T-cell (primary cell): ENCODE measurements around the gene NR1D1. TPM values are rescaled to one million over a fixed set of nuclear protein-coding genes. Genes with fewer than 3 reads are reported as not detected.

Experiments used
- ATAC-seq, 4 experiments: fragments of 200-7000 bp in 3 of 4; fragments of 150-1000 bp in 1 of 4; cut with Tn5 transposase; replicated peaks in 1 of 4; 1 replicate in 3 of 4; 2 replicates in 1 of 4; pipeline ENCODE4 v1.10.0; 2021; ENCODE audit warnings: moderate library complexity in 3 of 4, mild to moderate bottlenecking in 2 of 4, moderate number of reproducible peaks in 1 of 4
- CTCF ChIA-PET, 2 donors: fragments of 300-600 bp; sonication (Branson Sonifier 250); formaldehyde crosslinking; loops; one replicate each; lab custom pipeline; 2022; ENCODE audit warnings: antibody characterized with exemption in 2 of 2; lab: Charles Lee
- POLR2A ChIA-PET, 2 donors: fragments of 300-600 bp; sonication (Branson Sonifier 250); formaldehyde crosslinking; loops; one replicate each; lab custom pipeline; 2022; ENCODE audit warnings: antibody characterized with exemption in 2 of 2; lab: Charles Lee
- DNase-seq, 35 experiments: peaks; one replicate each; pipeline versions ENCODE4 v3.0.0 to v3.0.0-alpha.2; 2013 to 2023
- H3K27ac ChIP-seq: one replicate; pipeline ENCODE4 v1.5.1; 2013; ENCODE audit warnings: low read length
- H3K27me3 ChIP-seq, 2 experiments: replicated peaks in 1 of 2; 1 replicate in 1 of 2; 2 replicates in 1 of 2; pipeline versions ENCODE4 v1.6.1 to v1.7.0; 2013; ENCODE audit warnings: low read length in 1 of 2, mixed read lengths in 1 of 2; ENCODE audit not compliant: control insufficient read depth in 2 of 2, insufficient read depth in 2 of 2; ENCODE audit errors: extremely low read depth in 1 of 2
- H3K36me3 ChIP-seq, 2 donors: 1 replicate in 1 of 2; 2 replicates in 1 of 2; pipeline versions ENCODE4 v1.6.1 to v1.7.0; 2013; ENCODE audit warnings: low read length in 1 of 2; ENCODE audit not compliant: control insufficient read depth in 2 of 2, insufficient read depth in 1 of 2; ENCODE audit errors: extremely low read depth in 1 of 2
- H3K4me1 ChIP-seq, 2 experiments: 1 replicate in 1 of 2; 2 replicates in 1 of 2; pipeline versions ENCODE4 v1.6.1 to v1.7.0; 2013; ENCODE audit warnings: low read length in 2 of 2, mixed read lengths in 1 of 2; ENCODE audit not compliant: insufficient read depth in 2 of 2, control insufficient read depth in 1 of 2; ENCODE audit errors: extremely low read depth in 1 of 2
- H3K4me3 ChIP-seq, 2 donors: 1 replicate in 1 of 2; 2 replicates in 1 of 2; pipeline versions ENCODE4 v1.5.1 to v1.7.0; 2013; ENCODE audit warnings: mild to moderate bottlenecking in 2 of 2, low read length in 1 of 2, moderate library complexity in 1 of 2; ENCODE audit not compliant: control insufficient read depth in 1 of 2; ENCODE audit errors: extremely low read depth in 1 of 2
- H3K9me3 ChIP-seq: 2 replicates; pipeline ENCODE4 v1.7.0; 2013
- H3K27ac Mint-ChIP-seq, 2 donors: one replicate each; pipeline ENCODE4 v1.8.0; 2020 to 2021; ENCODE audit warnings: mild to moderate bottlenecking in 2 of 2, mixed read lengths in 2 of 2
- H3K27me3 Mint-ChIP-seq, 2 donors: one replicate each; pipeline ENCODE4 v1.8.0; 2021 to 2022; ENCODE audit warnings: mixed read lengths in 2 of 2
- H3K36me3 Mint-ChIP-seq: one replicate; pipeline ENCODE4 v1.8.0; 2021; ENCODE audit warnings: mixed read lengths
- H3K4me1 Mint-ChIP-seq, 3 donors: one replicate each; pipeline ENCODE4 v1.8.0; 2020 to 2022; ENCODE audit warnings: mixed read lengths in 3 of 3, mild to moderate bottlenecking in 1 of 3
- H3K4me3 Mint-ChIP-seq, 3 donors: one replicate each; pipeline ENCODE4 v1.8.0; 2020 to 2022; ENCODE audit warnings: mild to moderate bottlenecking in 3 of 3, mixed read lengths in 3 of 3, moderate library complexity in 3 of 3
- H3K9me3 Mint-ChIP-seq, 3 donors: one replicate each; pipeline ENCODE4 v1.8.0; 2020 to 2022; ENCODE audit warnings: mixed read lengths in 3 of 3
- WGBS: methylation state at CpG from one replicate; pipeline ENCODE4 v1.1.5; 2013; ENCODE audit warnings: missing lambda C conversion rate; ENCODE audit not compliant: insufficient coverage; 5-methylcytosine and 5-hydroxymethylcytosine counted together
- total RNA-seq, 35 experiments: library from RNA in 6 of 35; stranded (reverse) in 6 of 35; fragments of 120-200 nt in 1 of 35; gene quantifications; one replicate each; pipeline versions ENCODE4 v1.2.1 to v1.2.4 and lab custom pipeline; 2013 to 2026

NR1D1 gene
- total RNA-seq, 5 donors from 2014 or later (not counting 1 experiment from before 2014, with no cell fraction given), result 11.5 to 33.6 (median 21.9) TPM

DNA sequence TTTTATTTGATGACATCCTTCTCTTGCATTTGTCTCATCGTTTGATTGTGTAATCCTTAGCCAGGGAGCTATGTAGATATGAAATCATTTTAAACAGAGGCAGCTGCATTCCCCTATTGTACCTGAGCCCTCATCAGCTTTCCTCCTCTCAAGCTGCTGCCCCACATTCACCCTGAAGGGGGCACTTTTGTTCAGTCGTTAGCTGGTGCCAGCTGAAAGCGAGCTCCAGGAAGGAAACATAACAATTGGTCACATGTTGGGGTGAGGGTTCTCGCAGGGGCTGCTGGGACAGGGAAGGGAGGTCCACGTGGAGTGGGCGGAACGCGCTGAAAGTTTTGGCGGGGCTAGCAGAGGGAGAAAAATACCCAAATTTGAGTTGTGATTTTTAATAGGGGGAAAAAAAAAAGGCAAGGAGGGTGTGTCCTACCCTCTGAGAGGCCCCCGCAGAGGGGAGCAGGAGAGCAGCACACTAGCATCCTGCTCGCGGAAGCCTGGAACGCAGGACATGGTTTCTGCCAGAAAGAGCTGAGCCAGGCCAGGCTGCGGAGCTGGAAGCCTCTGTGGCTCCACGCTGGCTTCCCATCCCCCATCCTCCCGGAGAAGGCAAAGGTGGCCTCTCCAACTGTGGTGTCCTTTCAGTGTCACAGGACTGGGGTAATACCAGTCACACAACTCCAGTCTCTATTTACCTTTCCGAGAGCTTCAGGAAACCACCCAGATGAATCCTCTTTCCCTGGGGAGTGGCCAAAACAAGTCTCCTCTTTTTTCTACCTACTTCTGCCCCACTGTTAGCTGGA lies 12.9 kb upstream of the NR1D1 start:
- POLR2A ChIA-PET, result interaction anchor here (0.5 to 1.8 kb wide), 17 partner anchors 11 to 176 kb away, joined by 3 to 15 read pairs (median 3); partner anchors contain the start of genes NR1D1 (in 2 of the 2) and CASC3 (in 1 of the 2)

DNA sequence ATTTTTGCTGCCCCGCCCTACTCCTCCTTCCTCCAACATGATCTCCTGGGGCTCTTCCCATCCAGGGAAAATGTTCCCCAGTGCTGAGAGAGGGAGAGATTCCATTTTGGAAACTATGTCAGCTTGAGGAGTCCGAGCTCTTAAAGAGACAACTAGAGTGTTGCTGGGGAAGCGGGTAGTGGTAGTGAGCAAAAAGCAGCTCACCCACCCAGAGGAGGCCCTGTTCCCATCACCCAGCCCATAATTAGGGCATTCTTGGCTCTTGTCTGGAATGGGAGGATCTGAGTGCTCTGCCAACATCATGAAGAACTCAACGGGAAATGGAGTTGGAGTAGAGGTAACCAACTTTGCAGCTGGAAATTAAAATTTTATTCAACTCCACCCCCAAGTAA lies 12.3 kb upstream of the NR1D1 start:
- Mint-ChIP-seq H3K4me1 (peaks cover 58 to 62% (median 61%) of the 10 kb centered on the region in 3 donors), H3K27ac (peak overlapping the region; percentile 93 to 94), H3K4me3 (peak overlapping the region in 2 of 3 donors; percentile 66 to 82), H3K36me3 (no peaks in the 10 kb centered on the region), H3K27me3 (no peaks in the 10 kb centered on the region), H3K9me3 (no peaks in the 10 kb centered on the region)
- H3K4me3 ChIP-seq, result peak overlapping the region in 1 of 2 donors; percentile 2
- ATAC-seq (no peak), DNase-seq (no peak)
- WGBS, result no CpG with 5 or more reads among the region's 4 CpGs
- H3K4me1 ChIP-seq, result peaks cover 47 to 63% of the 10 kb centered on the region in 2 experiments
- ChIA-PET POLR2A (interaction anchor here (0.5 to 1.8 kb wide), 14 partner anchors 11 to 177 kb away, joined by 3 to 15 read pairs (median 4); partner anchors contain the start of genes CASC3 (in 1 of the 2) and NR1D1 (in 1 of the 2)), CTCF (interaction anchor here (0.6 to 5.0 kb wide), 36 partner anchors 8 to 492 kb away, joined by 3 to 75 read pairs (median 4); partner anchors contain the start of genes CASC3 (in 1 of the 2), MED24 (in 1 of the 2), MSL1 (in 1 of the 2) and NR1D1 (in 1 of the 2))
- H3K27me3 ChIP-seq, result no peaks in the 10 kb centered on the region
- peak overlapping the region; percentile 66 for H3K27ac ChIP-seq
- no peaks in the 10 kb centered on the region for H3K9me3 ChIP-seq
- H3K36me3 ChIP-seq, result no peaks in the 10 kb centered on the region

More for the DNA sequence above, 12.9 kb upstream of the NR1D1 start:
- Histone ChIP-seq H3K4me3 (peak overlapping the region; percentile 41 to 43), H3K36me3 (no peaks in the 10 kb centered on the region), H3K4me1 (peaks cover 46 to 57% of the 10 kb centered on the region in 2 experiments), H3K27ac (peak overlapping the region; percentile 66), H3K27me3 (no peaks in the 10 kb centered on the region), H3K9me3 (no peaks in the 10 kb centered on the region)
- peak; percentile 77 to 86 (median 79) for ATAC-seq
- 2% methylated on average over 14 of the region's 17 CpGs for WGBS
- Mint-ChIP-seq H3K27ac (peak overlapping the region; percentile 93 to 94), H3K9me3 (no peaks in the 10 kb centered on the region), H3K4me3 (peak overlapping the region; percentile 66 to 82 (median 82)), H3K27me3 (no peaks in the 10 kb centered on the region), H3K4me1 (peaks cover 55 to 57% (median 57%) of the 10 kb centered on the region in 3 donors), H3K36me3 (no peaks in the 10 kb centered on the region)
- peak; percentile 81 to 96 (median 91) for DNase-seq
- CTCF ChIA-PET, result interaction anchor here (0.6 to 5.0 kb wide), 38 partner anchors 7 to 492 kb away, joined by 3 to 75 read pairs (median 4); partner anchors contain the start of genes CASC3 (in 1 of the 2), MED24 (in 1 of the 2), MSL1 (in 1 of the 2) and NR1D1 (in 1 of the 2)

- Histone ChIP-seq H3K27me3 (no peaks in the 10 kb centered on the region), H3K4me3 (peak overlapping the region in 1 of 2 donors; percentile 2), H3K27ac (peak overlapping the region; percentile 66), H3K9me3 (no peaks in the 10 kb centered on the region), H3K4me1 (peaks cover 51 to 67% of the 10 kb centered on the region in 2 experiments), H3K36me3 (no peaks in the 10 kb centered on the region)
- no peaks in the 10 kb centered on the region for H3K27me3 Mint-ChIP-seq
- ATAC-seq (no peak), DNase-seq (no peak)
- peaks cover 63 to 66% (median 66%) of the 10 kb centered on the region in 3 donors for H3K4me1 Mint-ChIP-seq
- ChIA-PET POLR2A (interaction anchor here (0.9 to 1.8 kb wide), 6 partner anchors 9 to 47 kb away, joined by 3 to 15 read pairs (median 7); partner anchors contain the start of genes MSL1 (in 1 of the 2) and NR1D1 (in 1 of the 2)), CTCF (interaction anchor here (0.6 to 5.0 kb wide), 30 partner anchors 8 to 491 kb away, joined by 3 to 75 read pairs (median 7); partner anchors contain the start of genes CASC3 (in 1 of the 2), MED24 (in 1 of the 2), MSL1 (in 1 of the 2) and NR1D1 (in 1 of the 2))
- H3K4me3 Mint-ChIP-seq, result peak overlapping the region in 2 of 3 donors; percentile 59 to 66
- H3K36me3 Mint-ChIP-seq, result no peaks in the 10 kb centered on the region
- no peaks in the 10 kb centered on the region for H3K9me3 Mint-ChIP-seq
- WGBS, result 40% methylated on average over 1 of the region's 2 CpGs
- peak overlapping the region; percentile 93 to 94 for H3K27ac Mint-ChIP-seq
These were observed 11.9 kb upstream of the NR1D1 start for GRCh38 chr17:40112191-40112711.

- Mint-ChIP-seq H3K36me3 (no peaks in the 10 kb centered on the region), H3K9me3 (no peaks in the 10 kb centered on the region), H3K27me3 (no peaks in the 10 kb centered on the region), H3K27ac (peak overlapping the region; percentile 93 to 94), H3K4me3 (peak overlapping the region; percentile 57 to 66 (median 59)), H3K4me1 (peaks cover 71 to 74% (median 74%) of the 10 kb centered on the region in 3 donors)
- peaks cover 58 to 75% of the 10 kb centered on the region in 2 experiments for H3K4me1 ChIP-seq
- peak overlapping the region; percentile 66 for H3K27ac ChIP-seq
- CTCF ChIA-PET, result interaction anchor here (0.6 to 5.0 kb wide), 16 partner anchors 9 to 107 kb away, joined by 3 to 75 read pairs (median 8); partner anchors contain the start of genes CASC3 (in 1 of the 2), MSL1 (in 1 of the 2), NR1D1 (in 1 of the 2) and WIPF2 (in 1 of the 2)
- no peaks in the 10 kb centered on the region for H3K27me3 ChIP-seq
- DNase-seq (peak in 33 of 35 experiments; percentile 44 to 84 (median 59)), ATAC-seq (peak; percentile 28 to 50 (median 36))
- WGBS, result 3% methylated on average over 5 of the region's 12 CpGs
- no peaks in the 10 kb centered on the region for H3K36me3 ChIP-seq
- H3K9me3 ChIP-seq, result no peaks in the 10 kb centered on the region
- POLR2A ChIA-PET, result interaction anchor here (0.5 to 1.2 kb wide), 5 partner anchors 10 to 85 kb away, joined by 3 to 4 read pairs (median 3); partner anchors contain the start of genes CASC3 (in 1 of the 2) and MSL1 (in 1 of the 2)
- peak overlapping the region; percentile 7 to 13 for H3K4me3 ChIP-seq
These were observed 11.1 kb upstream of the NR1D1 start for GRCh38 chr17:40111221-40112128.

GRCh38 chr17:40110026-40110845 lies 9.8 kb upstream of the NR1D1 start:
- Mint-ChIP-seq H3K36me3 (no peaks in the 10 kb centered on the region), H3K27ac (peak overlapping the region; percentile 93 to 94), H3K4me1 (peaks cover 83 to 87% (median 86%) of the 10 kb centered on the region in 3 donors), H3K4me3 (peak overlapping the region in 1 of 3 donors; percentile 66), H3K27me3 (no peaks in the 10 kb centered on the region), H3K9me3 (no peaks in the 10 kb centered on the region)
- H3K36me3 ChIP-seq, result no peaks in the 10 kb centered on the region
- 50% methylated on average over 1 of the region's 3 CpGs for WGBS
- H3K4me1 ChIP-seq, result peaks cover 71 to 87% of the 10 kb centered on the region in 2 experiments
- no peaks in the 10 kb centered on the region for H3K9me3 ChIP-seq
- ATAC-seq (no peak), DNase-seq (no peak)
- no peaks in the 10 kb centered on the region for H3K27me3 ChIP-seq
- CTCF ChIA-PET, result interaction anchor here in 1 of 2 donors (0.6 to 5.0 kb wide), 5 partner anchors 11 to 236 kb away, joined by 3 to 75 read pairs (median 15); partner anchors contain the start of gene NR1D1
- peak overlapping the region; percentile 66 for H3K27ac ChIP-seq
- no peak overlapping the region for H3K4me3 ChIP-seq
- POLR2A ChIA-PET, result interaction anchor here in 1 of 2 donors (0.5 kb wide), 1 partner anchor 30 kb away, joined by 3 read pairs; the partner anchor contains the start of gene CASC3
